Testis (tissue), 2 donors: ENCODE data around the gene KRTAP12-4.

Experiments
- POLR2A ChIP-seq: fragments of 450-650 bp; IDR thresholded peaks from one replicate; pipeline ENCODE4 v1.6.1; 2017; ENCODE audit warnings: antibody characterized with exemption, mild to moderate bottlenecking, moderate library complexity
- TF ChIP-seq, protein P1 (sequence below), 3 experiments: fragments of 450-650 bp in 2 of 3; fragments of 200-600 bp in 1 of 3; sonication (generic) in 1 of 3; IDR thresholded peaks; one replicate each; pipeline ENCODE4 v1.5.1; 2016 to 2019; ENCODE audit warnings: antibody characterized with exemption in 3 of 3, mild to moderate bottlenecking in 2 of 3, moderate library complexity in 1 of 3

- TF ChIP-seq, protein P1, sequence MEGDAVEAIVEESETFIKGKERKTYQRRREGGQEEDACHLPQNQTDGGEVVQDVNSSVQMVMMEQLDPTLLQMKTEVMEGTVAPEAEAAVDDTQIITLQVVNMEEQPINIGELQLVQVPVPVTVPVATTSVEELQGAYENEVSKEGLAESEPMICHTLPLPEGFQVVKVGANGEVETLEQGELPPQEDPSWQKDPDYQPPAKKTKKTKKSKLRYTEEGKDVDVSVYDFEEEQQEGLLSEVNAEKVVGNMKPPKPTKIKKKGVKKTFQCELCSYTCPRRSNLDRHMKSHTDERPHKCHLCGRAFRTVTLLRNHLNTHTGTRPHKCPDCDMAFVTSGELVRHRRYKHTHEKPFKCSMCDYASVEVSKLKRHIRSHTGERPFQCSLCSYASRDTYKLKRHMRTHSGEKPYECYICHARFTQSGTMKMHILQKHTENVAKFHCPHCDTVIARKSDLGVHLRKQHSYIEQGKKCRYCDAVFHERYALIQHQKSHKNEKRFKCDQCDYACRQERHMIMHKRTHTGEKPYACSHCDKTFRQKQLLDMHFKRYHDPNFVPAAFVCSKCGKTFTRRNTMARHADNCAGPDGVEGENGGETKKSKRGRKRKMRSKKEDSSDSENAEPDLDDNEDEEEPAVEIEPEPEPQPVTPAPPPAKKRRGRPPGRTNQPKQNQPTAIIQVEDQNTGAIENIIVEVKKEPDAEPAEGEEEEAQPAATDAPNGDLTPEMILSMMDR (IDR thresholded peaks at IDR 0.05), result no peak
- no peak for TF ChIP-seq POLR2A
These were observed 27.8 kb downstream of the KRTAP12-4 start, which contains the start of gene KRTAP10-9 for GRCh38 chr21:44626673-44627143.
